ENCODE data around the gene CADPS2. TPM values are rescaled to one million over a fixed set of nuclear protein-coding genes. Genes with fewer than 3 reads are reported as not detected.

CADPS2 gene
- total and polyA plus RNA-seq, 2 donors (not counting 3 experiments of a cell fraction or from before 2014, with no cell fraction given): 9.5 to 22.6 TPM

DNA sequence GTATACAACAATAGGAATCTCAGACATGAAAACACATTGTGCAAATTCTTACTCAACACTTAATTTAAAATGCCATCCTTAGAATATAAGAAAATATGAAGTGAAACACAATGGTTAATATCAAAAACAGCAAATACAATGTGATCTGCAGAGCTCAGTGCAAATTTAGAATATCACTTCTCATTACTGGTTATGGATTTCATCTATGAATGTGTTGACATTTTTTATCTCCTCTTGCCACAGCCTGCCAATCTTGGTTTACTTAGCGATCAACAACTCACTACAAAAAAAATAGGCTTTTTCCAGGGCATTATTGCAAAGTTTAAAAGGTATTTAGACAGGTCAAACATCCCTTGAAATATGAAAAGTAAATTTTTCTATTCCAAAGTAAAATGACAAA lies 158.5 kb downstream of the CADPS2 start:
- no TSS peak for BruUV-seq (replicated peaks)
- FAIRE-seq: no peak
- Histone ChIP-seq H3K79me2 (ENCODE audit: control insufficient read depth, insufficient read depth, low read length) (no peaks in the 10 kb centered on the region), H3K27me3 (ENCODE audit: control insufficient read depth in 2 of 2, insufficient read depth in 2 of 2, low read length in 2 of 2) (no peaks in the 10 kb centered on the region), H3K4me1 (ENCODE audit: control insufficient read depth, extremely low read depth, insufficient read depth, low read length) (no peaks in the 10 kb centered on the region), H3K27ac (ENCODE audit: insufficient read depth, low read depth, low read length) (no peak overlapping the region), H3K4me3 (replicated peaks in 1 of 3; ENCODE audit: insufficient read depth in 1 of 3, low read depth in 1 of 3, low read length in 3 of 3) (no peak overlapping the region), H3K9me1 (replicated peaks; ENCODE audit: control insufficient read depth, extremely low read depth, insufficient read depth, low read length) (no peaks in the 10 kb centered on the region), H2AFZ (ENCODE audit: low read depth, low read length) (no peak overlapping the region), H3K4me2 (ENCODE audit: insufficient read depth, low read length) (no peak overlapping the region), H3K9ac (replicated peaks; ENCODE audit: extremely low read depth, insufficient read depth, low read length) (no peak overlapping the region), H4K20me1 (replicated peaks; ENCODE audit: control insufficient read depth, extremely low read depth, insufficient read depth, low read length) (no peaks in the 10 kb centered on the region), H3K36me3 (ENCODE audit: control insufficient read depth in 2 of 2, extremely low read depth in 1 of 2, insufficient read depth in 2 of 2, low read length in 2 of 2) (no peaks in the 10 kb centered on the region), H3K9me3 (replicated peaks; ENCODE audit: control insufficient read depth, insufficient read depth, low read length) (no peaks in the 10 kb centered on the region)
- no peak for DNase-seq (ENCODE audit: low read depth, low spot score)
- intact Hi-C loops (cut with micrococcal nuclease): no loop called here
- CTCF ChIA-PET: no interaction called here
- POLR2A ChIA-PET: no interaction called here
- TF ChIP-seq FOS (IDR thresholded peaks at IDR 0.05; ENCODE audit: borderline replicate concordance, insufficient read depth, low read length) (no peak), POLR2AphosphoS5 (IDR thresholded peaks at IDR 0.05; ENCODE audit: insufficient read depth, low read depth, low read length) (no peak), JUN (IDR thresholded peaks at IDR 0.05; ENCODE audit: borderline replicate concordance, insufficient read depth, insufficient read length, low read depth) (no peak), EZH2 (IDR thresholded peaks at IDR 0.05; ENCODE audit: borderline replicate concordance, low read depth, low read length, severe bottlenecking) (no peak), POLR2A (IDR thresholded peaks at IDR 0.05; ENCODE audit: low read depth, low read length) (no peak), MYC (IDR thresholded peaks at IDR 0.05; ENCODE audit: low read depth, low read length) (no peak), GATA2 (IDR thresholded peaks at IDR 0.05; ENCODE audit: insufficient read depth, insufficient read length, low read depth, low read length) (no peak)
- TF ChIP-seq, protein P1, sequence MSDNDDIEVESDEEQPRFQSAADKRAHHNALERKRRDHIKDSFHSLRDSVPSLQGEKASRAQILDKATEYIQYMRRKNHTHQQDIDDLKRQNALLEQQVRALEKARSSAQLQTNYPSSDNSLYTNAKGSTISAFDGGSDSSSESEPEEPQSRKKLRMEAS (IDR thresholded peaks at IDR 0.05; ENCODE audit: insufficient read depth, insufficient read length): no peak
- TF ChIP-seq, protein P2, sequence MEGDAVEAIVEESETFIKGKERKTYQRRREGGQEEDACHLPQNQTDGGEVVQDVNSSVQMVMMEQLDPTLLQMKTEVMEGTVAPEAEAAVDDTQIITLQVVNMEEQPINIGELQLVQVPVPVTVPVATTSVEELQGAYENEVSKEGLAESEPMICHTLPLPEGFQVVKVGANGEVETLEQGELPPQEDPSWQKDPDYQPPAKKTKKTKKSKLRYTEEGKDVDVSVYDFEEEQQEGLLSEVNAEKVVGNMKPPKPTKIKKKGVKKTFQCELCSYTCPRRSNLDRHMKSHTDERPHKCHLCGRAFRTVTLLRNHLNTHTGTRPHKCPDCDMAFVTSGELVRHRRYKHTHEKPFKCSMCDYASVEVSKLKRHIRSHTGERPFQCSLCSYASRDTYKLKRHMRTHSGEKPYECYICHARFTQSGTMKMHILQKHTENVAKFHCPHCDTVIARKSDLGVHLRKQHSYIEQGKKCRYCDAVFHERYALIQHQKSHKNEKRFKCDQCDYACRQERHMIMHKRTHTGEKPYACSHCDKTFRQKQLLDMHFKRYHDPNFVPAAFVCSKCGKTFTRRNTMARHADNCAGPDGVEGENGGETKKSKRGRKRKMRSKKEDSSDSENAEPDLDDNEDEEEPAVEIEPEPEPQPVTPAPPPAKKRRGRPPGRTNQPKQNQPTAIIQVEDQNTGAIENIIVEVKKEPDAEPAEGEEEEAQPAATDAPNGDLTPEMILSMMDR (IDR thresholded peaks at IDR 0.05; ENCODE audit: extremely low read depth in 1 of 2, insufficient read depth in 1 of 2, low read depth in 1 of 2, low read length in 2 of 2): no peak
- dilution Hi-C loops (cut with MboI; ENCODE audit: extremely low pct_ligation_motif_present, low sequenced_read_pairs): no loop called here
